EL (cell line): ENCODE data around the gene SS18L1.

Experiments
- DNase-seq: peaks from one replicate; pipeline ENCODE4 v3.0.0-alpha.2; 2016

The SS18L1 gene

GRCh38 chr20:62158088-62158400 lies 14.5 kb downstream of the SS18L1 start:
- DNase-seq = no peak

- DNase-seq = no peak
Observed at GRCh38 chr20:62158541-62158940, 15.0 kb downstream of the SS18L1 start.

- DNase-seq = no peak
Observed at GRCh38 chr20:62159052-62159451, 15.5 kb downstream of the SS18L1 start.

GRCh38 chr20:62159839-62160238 lies 16.3 kb downstream of the SS18L1 start:
- DNase-seq = peak; percentile 28

GRCh38 chr20:62160253-62160652 lies 16.7 kb downstream of the SS18L1 start:
- no peak for DNase-seq

GRCh38 chr20:62160876-62161275 lies 17.3 kb downstream of the SS18L1 start:
- no peak for DNase-seq

GRCh38 chr20:62161347-62161746 lies 17.8 kb downstream of the SS18L1 start:
- DNase-seq = peak; percentile 66

- no peak for DNase-seq
Observed at GRCh38 chr20:62162765-62163484, 19.4 kb downstream of the SS18L1 start.

GRCh38 chr20:62163485-62163865 lies 19.9 kb downstream of the SS18L1 start:
- DNase-seq = no peak

- DNase-seq = no peak
Observed at GRCh38 chr20:62163986-62164762, 20.6 kb downstream of the SS18L1 start.

- no peak for DNase-seq
Observed at GRCh38 chr20:62164879-62165761, 21.6 kb downstream of the SS18L1 start.

- no peak for DNase-seq
Observed at GRCh38 chr20:62165762-62166399, 22.3 kb downstream of the SS18L1 start.

GRCh38 chr20:62167474-62167873 lies 23.9 kb downstream of the SS18L1 start:
- DNase-seq = no peak

GRCh38 chr20:62168061-62168460 lies 24.5 kb downstream of the SS18L1 start:
- no peak for DNase-seq

- no peak for DNase-seq
Observed at GRCh38 chr20:62168890-62169435, 25.4 kb downstream of the SS18L1 start.

- no peak for DNase-seq
Observed at GRCh38 chr20:62170536-62170935, 27.0 kb downstream of the SS18L1 start.

GRCh38 chr20:62171245-62171644 lies 27.7 kb downstream of the SS18L1 start:
- no peak for DNase-seq

- DNase-seq = no peak
Observed at GRCh38 chr20:62172666-62173065, 29.1 kb downstream of the SS18L1 start.

GRCh38 chr20:62174021-62174804 lies 30.6 kb downstream of the SS18L1 start:
- DNase-seq = no peak

- no peak for DNase-seq
Observed at GRCh38 chr20:62174870-62175624, 31.5 kb downstream of the SS18L1 start.

GRCh38 chr20:62175711-62176110 lies 32.1 kb downstream of the SS18L1 start:
- no peak for DNase-seq
